Smooth muscle cell of trachea (primary cell): ENCODE measurements around the gene CREB1. TPM values are rescaled to one million over a fixed set of nuclear protein-coding genes. Genes with fewer than 3 reads are reported as not detected.

Experiments
- total RNA-seq: library from RNA; depleted of rRNA; stranded (reverse); fragments of >200 nt; gene quantifications from 2 replicates; pipeline ENCODE4 v1.2.1, GENCODE V29; 2014

The CREB1 gene
- 41.6 and 41.7 TPM in 2 replicates for total RNA-seq

DNA sequence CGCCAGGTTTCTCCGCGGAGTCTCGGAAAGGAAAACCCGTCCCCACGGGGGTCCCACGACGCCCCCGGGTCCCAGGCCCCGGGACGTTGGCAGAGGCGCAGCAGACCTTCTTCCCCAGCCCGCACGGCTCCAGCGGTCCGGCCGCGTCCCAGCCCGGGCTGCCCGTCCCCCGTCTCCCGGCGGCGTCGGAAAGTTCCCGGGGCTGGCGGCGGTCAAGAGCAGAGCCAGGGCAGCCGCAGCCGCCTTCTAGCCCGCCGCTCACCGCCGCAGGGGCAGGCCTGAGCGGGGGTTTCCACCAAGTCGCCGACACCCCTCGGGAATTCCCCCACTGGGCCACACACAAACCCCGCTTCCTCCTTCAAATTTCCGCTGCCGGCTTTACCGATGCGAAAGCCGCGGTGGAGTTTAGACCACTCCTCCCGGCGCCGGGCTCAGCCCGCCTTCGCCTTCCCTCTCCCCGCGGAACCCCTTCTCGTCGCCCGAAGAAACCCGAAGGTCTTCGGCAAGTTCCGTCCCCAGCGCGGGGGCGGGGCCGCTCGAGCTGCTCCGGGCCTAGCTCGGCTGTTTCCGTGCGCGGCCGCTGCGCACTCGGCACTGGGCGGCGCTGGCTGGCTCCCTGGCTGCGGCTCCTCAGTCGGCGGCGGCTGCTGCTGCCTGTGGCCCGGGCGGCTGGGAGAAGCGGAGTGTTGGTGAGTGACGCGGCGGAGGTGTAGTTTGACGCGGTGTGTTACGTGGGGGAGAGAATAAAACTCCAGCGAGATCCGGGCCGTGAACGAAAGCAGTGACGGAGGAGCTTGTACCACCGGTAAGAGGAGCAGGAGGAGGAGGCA is at the start of gene CREB1:
CREB1 (plus strand) TSS at position 633 of the 830 bp plus-strand sequence. CDS start 25,674 bp downstream, outside the sequence.

GRCh38 chr2:207625014-207625907 is 95.5 kb downstream of the CREB1 start, which contains the start of gene METTL21A:
Gene METTL21A, minus strand, starts transcription at chr2:207625394. Its CDS starts 1,019 bp downstream, at chr2:207624375.

Other genes with a start within 250 kb of the CREB1 start
- gene METTL21A, start 95.4 kb downstream of the CREB1 start, total RNA-seq = 5.5 and 9.0 TPM in 2 replicates
- 5.6 and 13.7 TPM in 2 replicates for gene CCNYL1, start 181.7 kb downstream of the CREB1 start, total RNA-seq
- gene FZD5, start 239.9 kb downstream of the CREB1 start, total RNA-seq = 0.99 and 1.2 TPM in 2 replicates